Measurements from ENCODE around the gene SMAD7. TPM values are rescaled to one million over a fixed set of nuclear protein-coding genes. Genes with fewer than 3 reads are reported as not detected.
A peak's percentile ranks its signal among the peaks of the same experiment; 100 is the strongest.

SMAD7 gene
- total RNA-seq = 10 to 100 TPM; 13.4 to 14.6 TPM

GRCh38 chr18:48950536-48951447, at the start of gene SMAD7:
SMAD7 (minus strand) TSS chr18:48950965; CDS start chr18:48950424, 541 bp downstream.
- peaks cover 17 to 24% of the 10 kb centered on the region in 2 donors for H3K36me3 Mint-ChIP-seq
- no peak for ATAC-seq

DNA sequence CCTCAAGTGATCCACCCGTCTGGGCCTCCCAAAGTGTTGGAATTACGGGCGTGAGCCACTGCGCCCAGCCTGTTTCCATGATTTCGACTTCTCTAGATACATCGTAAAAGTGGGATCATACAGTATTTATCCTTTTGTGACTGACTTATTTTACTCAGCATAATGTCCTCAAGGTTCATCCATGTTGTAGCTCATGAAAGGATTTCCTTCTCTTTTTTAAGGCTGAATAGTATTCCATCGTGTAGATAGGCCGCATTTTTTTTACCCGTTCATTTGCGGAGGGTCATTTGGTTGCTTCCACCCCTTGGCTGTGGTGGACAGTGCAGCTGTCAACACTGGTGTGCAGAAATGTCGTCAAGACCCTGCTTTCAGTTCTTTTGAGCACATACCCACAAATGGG, 48.8 kb upstream of the SMAD7 start:
- Mint-ChIP-seq H3K36me3 (no peaks in the 10 kb centered on the region), H3K27ac (no peak overlapping the region), H3K9me3 (no peaks in the 10 kb centered on the region)
- DNase-seq (ENCODE audit: low spot score in 2 of 2) (no peak), ATAC-seq (no peak)

More at GRCh38 chr18:48950536-48951447, at the start of gene SMAD7:
- no peaks in the 10 kb centered on the region for H3K9me3 Mint-ChIP-seq
- peak within 1 kb of the TSS in 1 of 2 donors; percentile 75 for H3K27ac Mint-ChIP-seq
- DNase-seq (ENCODE audit: low spot score in 2 of 2) = no peak

GRCh38 chr18:48997985-48998831, 47.4 kb upstream of the SMAD7 start:
- Mint-ChIP-seq H3K27ac (peak overlapping the region in 1 of 2 donors; percentile 8), H3K36me3 (no peaks in the 10 kb centered on the region), H3K9me3 (no peaks in the 10 kb centered on the region)
- no peak for ATAC-seq
- DNase-seq (ENCODE audit: low spot score in 2 of 2) = no peak

GRCh38 chr18:48997681-48997984, 46.9 kb upstream of the SMAD7 start:
- Mint-ChIP-seq H3K27ac (peak overlapping the region in 1 of 2 donors; percentile 8), H3K9me3 (no peaks in the 10 kb centered on the region)
- ATAC-seq = no peak

DNA sequence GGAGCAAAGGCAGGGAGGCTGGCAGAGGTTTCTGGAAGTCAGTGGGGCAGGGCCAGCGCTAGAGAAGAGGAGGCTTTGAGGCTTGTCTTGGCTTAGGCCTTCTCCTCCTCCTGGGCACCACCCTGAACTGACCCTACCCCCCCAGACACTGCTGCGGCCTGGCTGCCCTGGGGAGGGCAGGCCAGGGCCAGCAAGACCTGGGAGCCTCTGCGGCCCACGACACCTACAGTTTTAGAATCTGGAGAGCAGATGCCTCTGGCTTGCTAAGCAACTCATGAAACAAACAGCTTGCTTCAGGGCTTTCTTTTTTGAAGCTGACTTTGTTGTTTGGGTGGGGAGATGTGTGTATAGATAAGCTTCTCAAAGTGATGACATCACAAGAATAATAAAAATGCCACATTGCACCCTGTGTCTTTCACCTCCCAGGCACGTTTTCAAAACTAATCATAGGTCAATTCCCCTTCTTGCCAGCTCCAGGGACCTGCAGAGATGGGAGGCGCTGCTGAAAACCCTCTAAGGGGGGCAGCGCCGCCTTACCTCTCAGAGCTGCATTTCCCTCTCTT, 46.2 kb upstream of the SMAD7 start:
- no peak for ATAC-seq
- DNase-seq (ENCODE audit: low spot score in 2 of 2) = no peak
- H3K36me3 Mint-ChIP-seq = no peaks in the 10 kb centered on the region
- peak overlapping the region; percentile 31 to 60 for H3K27ac Mint-ChIP-seq
- no peaks in the 10 kb centered on the region for H3K9me3 Mint-ChIP-seq

More at GRCh38 chr18:48997681-48997984, 46.9 kb upstream of the SMAD7 start:
- DNase-seq (ENCODE audit: low spot score in 2 of 2) = no peak
- H3K36me3 Mint-ChIP-seq = no peaks in the 10 kb centered on the region

- no peaks in the 10 kb centered on the region for H3K9me3 Mint-ChIP-seq
- no peak overlapping the region for H3K27ac Mint-ChIP-seq
- no peaks in the 10 kb centered on the region for H3K36me3 Mint-ChIP-seq
- ATAC-seq = no peak
- no peak for DNase-seq (ENCODE audit: low spot score in 2 of 2)
Measured at GRCh38 chr18:48996041-48996440, 45.3 kb upstream of the SMAD7 start.

- ATAC-seq (no peak), DNase-seq (ENCODE audit: low spot score in 2 of 2) (no peak)
- H3K36me3 Mint-ChIP-seq = no peaks in the 10 kb centered on the region
- H3K9me3 Mint-ChIP-seq = no peaks in the 10 kb centered on the region
- no peak overlapping the region for H3K27ac Mint-ChIP-seq
Measured at GRCh38 chr18:48994926-48995835, 44.4 kb upstream of the SMAD7 start.

DNA sequence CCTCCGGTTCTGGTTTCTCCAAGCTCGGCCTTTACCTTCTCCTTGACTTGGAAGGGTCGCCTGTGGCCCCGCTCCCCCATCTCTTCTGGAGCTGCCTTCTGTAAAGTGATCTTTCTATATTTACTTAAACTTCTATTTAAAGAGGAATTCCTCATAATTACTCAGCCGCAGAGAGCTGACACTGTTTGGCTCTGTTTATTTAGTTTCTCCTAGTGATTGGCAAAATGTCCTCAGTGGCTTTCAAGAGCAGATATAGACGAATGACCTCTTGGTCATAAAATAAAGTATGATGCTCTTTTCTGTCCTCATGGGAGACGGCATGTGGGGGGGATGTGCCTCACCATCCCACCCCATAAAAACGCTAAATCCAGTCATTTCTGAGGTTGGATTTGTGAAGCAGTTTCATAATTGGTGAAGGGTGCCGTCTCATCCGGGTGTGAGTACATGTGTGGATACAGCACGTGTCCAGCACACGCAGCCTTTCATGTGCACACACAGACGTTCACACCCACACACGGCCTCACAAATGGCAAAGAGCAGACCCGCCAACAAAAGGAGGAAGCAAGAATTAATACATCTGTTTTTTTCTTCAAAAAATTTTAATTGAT, 43.4 kb upstream of the SMAD7 start:
- DNase-seq (ENCODE audit: low spot score in 2 of 2) (no peak), ATAC-seq (no peak)
- Mint-ChIP-seq H3K9me3 (no peaks in the 10 kb centered on the region), H3K27ac (no peak overlapping the region), H3K36me3 (no peaks in the 10 kb centered on the region)

DNA sequence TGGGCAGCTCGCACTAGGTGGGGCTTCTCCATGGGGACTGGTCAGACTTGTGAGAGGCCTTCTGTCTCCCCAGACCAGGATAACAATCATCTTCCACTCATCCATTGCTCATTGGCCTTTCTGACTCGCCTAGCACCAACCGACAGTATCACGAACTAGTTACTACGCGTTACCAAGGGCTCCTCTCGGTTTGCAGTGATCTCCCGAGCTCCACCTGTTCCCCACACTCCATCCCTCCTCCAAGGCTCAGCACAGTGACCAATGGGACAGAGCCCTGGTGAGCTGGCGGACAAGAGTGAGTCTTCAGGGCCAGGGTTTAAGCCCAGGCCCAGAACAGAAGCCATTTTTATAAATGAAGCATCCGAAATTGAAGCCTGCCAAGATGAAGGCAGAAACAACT, 42.8 kb upstream of the SMAD7 start:
- Mint-ChIP-seq H3K27ac (peak overlapping the region in 1 of 2 donors; percentile 23), H3K36me3 (no peaks in the 10 kb centered on the region), H3K9me3 (no peaks in the 10 kb centered on the region)
- ATAC-seq (no peak), DNase-seq (ENCODE audit: low spot score in 2 of 2) (no peak)

GRCh38 chr18:48992791-48993555, 42.2 kb upstream of the SMAD7 start:
- Mint-ChIP-seq H3K36me3 (no peaks in the 10 kb centered on the region), H3K27ac (no peak overlapping the region)

GRCh38 chr18:48992133-48992532, 41.4 kb upstream of the SMAD7 start:
- no peak for ATAC-seq
- Mint-ChIP-seq H3K9me3 (no peaks in the 10 kb centered on the region), H3K27ac (no peak overlapping the region), H3K36me3 (no peaks in the 10 kb centered on the region)
- DNase-seq (ENCODE audit: low spot score in 2 of 2) = no peak

More at GRCh38 chr18:48992791-48993555, 42.2 kb upstream of the SMAD7 start:
- no peaks in the 10 kb centered on the region for H3K9me3 Mint-ChIP-seq
- ATAC-seq (no peak), DNase-seq (ENCODE audit: low spot score in 2 of 2) (no peak)

GRCh38 chr18:48991676-48992075, 40.9 kb upstream of the SMAD7 start:
- ATAC-seq = no peak
- Mint-ChIP-seq H3K36me3 (no peaks in the 10 kb centered on the region), H3K9me3 (no peaks in the 10 kb centered on the region), H3K27ac (no peak overlapping the region)
- no peak for DNase-seq (ENCODE audit: low spot score in 2 of 2)

DNA sequence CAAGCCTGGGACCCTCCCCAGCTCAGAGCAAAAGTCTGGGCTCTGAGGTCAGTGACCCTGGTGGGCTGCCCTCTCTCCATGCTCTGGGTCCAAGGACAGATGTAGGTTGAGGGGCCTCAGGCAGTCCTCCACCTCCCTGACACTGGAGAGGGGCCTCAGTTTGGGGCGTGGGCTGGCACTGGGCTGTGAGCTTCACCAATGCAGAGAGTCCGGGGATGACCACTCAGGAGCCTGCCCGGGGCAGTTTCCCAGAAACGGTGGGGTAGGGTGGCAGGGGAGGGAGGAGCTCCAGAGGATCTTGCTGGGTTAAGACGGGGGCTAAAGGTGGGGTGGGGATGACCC, 40.5 kb upstream of the SMAD7 start:
- H3K27ac Mint-ChIP-seq = no peak overlapping the region
- no peaks in the 10 kb centered on the region for H3K9me3 Mint-ChIP-seq
- H3K36me3 Mint-ChIP-seq = no peaks in the 10 kb centered on the region

GRCh38 chr18:48990481-48991318, 39.9 kb upstream of the SMAD7 start:
- Mint-ChIP-seq H3K27ac (no peak overlapping the region), H3K9me3 (no peaks in the 10 kb centered on the region), H3K36me3 (no peaks in the 10 kb centered on the region)
- no peak for ATAC-seq
- DNase-seq (ENCODE audit: low spot score in 2 of 2) = no peak

More for the DNA sequence above, 40.5 kb upstream of the SMAD7 start:
- no peak for ATAC-seq
- DNase-seq (ENCODE audit: low spot score in 2 of 2) = no peak

All from activated naive CD4-positive, alpha-beta T cell treated with anti-CD3 and anti-CD28 coated beads, Interleukin-2, amount 50 U/mL, for 72 hours (primary cell).